Retinal pigment epithelial cell (primary cell): Measurements from ENCODE around the gene C1orf105.

Experiments
- DNase-seq: peaks from one replicate; pipeline ENCODE4 v3.0.0-alpha.2; 2010; ENCODE audit warnings: low read depth
- H3K4me3 ChIP-seq: 2 replicates; pipeline ENCODE4 v1.5.1; 2011; ENCODE audit warnings: mild to moderate bottlenecking, low read length, control low read depth, moderate library complexity
- TF ChIP-seq, protein P1 (sequence below): conservative IDR thresholded peaks from 2 replicates; pipeline ENCODE4 v1.5.1; 2011; ENCODE audit warnings: low read depth, low read length, control low read depth, inconsistent platforms

Gene C1orf105

DNA sequence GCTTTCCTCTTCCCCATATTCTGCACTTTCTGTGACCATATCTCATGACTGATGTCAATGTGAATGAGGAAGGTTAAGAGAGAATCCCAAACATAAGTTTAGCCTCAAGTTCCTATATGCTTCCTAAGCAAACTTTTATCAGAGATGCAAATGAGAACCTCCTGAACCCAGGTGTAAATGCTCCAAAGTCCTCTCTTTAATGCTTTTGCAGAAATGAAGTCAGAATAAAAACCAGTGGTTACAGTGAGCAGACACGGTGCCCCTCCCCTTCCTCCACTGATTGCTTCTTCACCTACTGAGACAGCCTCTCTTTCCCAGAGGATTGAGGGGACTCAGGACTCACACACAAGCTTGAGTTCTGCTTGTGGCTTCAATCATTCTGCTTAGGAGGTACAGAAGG, 35.0 kb downstream of the C1orf105 start:
- no peak overlapping the region for H3K4me3 ChIP-seq
- TF ChIP-seq, protein P1, sequence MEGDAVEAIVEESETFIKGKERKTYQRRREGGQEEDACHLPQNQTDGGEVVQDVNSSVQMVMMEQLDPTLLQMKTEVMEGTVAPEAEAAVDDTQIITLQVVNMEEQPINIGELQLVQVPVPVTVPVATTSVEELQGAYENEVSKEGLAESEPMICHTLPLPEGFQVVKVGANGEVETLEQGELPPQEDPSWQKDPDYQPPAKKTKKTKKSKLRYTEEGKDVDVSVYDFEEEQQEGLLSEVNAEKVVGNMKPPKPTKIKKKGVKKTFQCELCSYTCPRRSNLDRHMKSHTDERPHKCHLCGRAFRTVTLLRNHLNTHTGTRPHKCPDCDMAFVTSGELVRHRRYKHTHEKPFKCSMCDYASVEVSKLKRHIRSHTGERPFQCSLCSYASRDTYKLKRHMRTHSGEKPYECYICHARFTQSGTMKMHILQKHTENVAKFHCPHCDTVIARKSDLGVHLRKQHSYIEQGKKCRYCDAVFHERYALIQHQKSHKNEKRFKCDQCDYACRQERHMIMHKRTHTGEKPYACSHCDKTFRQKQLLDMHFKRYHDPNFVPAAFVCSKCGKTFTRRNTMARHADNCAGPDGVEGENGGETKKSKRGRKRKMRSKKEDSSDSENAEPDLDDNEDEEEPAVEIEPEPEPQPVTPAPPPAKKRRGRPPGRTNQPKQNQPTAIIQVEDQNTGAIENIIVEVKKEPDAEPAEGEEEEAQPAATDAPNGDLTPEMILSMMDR, result no peak
- DNase-seq, result no peak

DNA sequence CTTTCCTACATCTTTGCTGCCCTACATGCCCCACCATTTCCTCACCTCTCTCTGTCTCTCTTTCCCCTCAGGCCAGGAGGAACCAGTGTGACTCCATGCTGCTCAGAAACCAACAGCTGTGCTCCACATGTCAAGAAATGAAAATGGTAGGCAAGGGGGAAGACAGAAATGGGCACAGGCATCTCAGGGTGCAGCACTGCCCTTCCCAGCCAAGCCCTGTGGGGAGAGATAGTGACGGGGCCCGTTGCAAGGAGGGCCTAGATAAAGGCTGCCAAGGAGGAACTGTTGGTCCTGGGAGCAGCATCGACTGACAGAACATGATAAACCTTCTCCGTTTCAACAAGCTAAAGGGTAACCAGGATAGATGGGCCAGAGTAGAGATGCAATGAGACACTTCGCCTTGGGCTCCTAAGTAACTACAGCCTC, 35.9 kb downstream of the C1orf105 start:
- TF ChIP-seq, protein P1, result no peak
- DNase-seq, result no peak
- no peak overlapping the region for H3K4me3 ChIP-seq

DNA sequence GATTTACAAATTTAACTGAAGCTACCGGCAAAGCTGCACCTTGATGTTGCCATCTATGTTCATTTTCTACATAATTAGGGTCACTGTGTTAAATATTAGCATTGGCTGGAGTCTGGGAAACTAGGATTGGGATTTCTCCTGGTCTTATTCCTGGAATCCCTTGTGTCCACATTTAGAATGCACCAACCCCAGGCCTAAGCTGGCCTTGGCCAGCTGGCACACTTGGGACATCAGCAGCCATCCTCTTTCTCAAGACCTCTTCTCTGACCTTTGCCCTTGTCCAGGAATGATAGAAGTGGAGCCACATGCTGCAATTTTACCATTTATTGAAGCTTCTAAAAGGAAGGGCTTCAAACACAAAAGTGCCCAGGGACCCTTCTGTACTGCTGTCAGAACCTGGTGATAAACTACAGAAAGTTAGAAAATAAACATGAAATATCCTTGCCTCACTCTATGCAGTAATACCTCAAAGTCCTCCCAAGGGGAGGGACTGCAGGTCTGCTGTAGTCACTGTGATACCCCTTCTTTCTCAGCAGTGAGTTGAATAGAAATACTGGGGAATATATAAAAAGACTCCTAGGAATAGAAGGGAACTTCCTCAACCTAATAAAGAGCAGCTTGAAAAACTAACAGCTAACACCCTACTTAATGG, 37.1 kb downstream of the C1orf105 start:
- TF ChIP-seq, protein P1, result no peak
- no peak for DNase-seq
- no peak overlapping the region for H3K4me3 ChIP-seq

DNA sequence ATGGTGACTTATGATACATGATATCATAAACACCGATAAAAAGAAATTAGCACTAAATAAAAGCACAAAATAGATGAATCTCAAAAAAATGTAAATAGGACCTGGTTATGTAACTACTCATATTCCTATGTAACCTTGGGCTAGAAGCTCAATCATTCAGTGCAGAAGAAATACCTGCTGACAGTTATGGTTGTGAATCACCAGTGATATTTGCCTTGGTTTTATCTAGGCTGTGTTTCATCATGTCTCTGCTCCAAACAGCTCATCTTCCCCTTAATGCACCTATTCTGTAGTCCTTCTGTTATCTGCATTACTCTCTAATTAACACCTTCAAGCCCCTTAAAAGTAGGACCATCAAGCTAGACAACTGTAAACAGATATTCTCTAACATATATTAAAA, 39.7 kb downstream of the C1orf105 start:
- TF ChIP-seq, protein P1, result no peak
- no peak for DNase-seq
- no peak overlapping the region for H3K4me3 ChIP-seq

DNA sequence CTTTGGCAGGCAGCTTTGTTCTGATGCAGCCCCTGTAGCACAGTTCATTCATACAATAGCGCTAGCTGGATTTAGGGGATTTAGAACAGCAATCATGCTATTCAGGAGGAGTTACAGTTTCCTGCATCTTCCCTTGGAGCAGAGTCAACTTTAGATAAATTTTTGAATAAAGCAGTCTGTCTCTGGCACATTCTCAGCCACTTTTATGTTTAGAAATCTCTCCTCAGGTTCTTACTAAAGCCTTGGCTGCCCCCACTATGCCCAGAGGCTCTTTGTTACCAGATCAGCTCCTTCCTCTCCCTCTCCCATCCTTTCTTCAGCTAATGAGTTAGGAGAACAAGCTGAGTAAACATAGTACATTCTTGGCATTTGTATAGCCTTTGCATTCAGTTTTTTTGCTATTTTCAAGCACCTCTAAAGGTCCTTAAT, 40.4 kb downstream of the C1orf105 start:
- no peak overlapping the region for H3K4me3 ChIP-seq
- DNase-seq, result no peak
- TF ChIP-seq, protein P1, result no peak

DNA sequence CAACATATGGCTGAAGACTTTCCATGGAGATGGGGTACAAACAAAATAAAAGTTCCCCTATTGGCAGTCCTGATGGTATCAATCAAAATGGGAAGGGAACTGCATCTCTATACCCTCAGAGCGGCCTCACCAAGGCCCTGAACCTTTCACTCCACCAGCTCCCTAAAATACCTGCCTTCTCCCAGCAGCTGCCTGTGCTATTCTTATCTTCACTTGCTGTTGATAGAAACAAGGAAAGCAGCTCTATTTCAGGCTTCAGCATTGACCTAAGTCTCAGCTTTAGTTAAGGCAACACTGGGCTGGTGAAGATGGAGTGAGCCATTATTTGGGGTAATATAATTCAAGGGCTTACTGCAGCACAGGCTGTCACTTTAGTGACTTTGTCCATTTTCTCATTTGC, 45.1 kb downstream of the C1orf105 start:
- TF ChIP-seq, protein P1, result no peak
- no peak for DNase-seq
- H3K4me3 ChIP-seq, result no peak overlapping the region

DNA sequence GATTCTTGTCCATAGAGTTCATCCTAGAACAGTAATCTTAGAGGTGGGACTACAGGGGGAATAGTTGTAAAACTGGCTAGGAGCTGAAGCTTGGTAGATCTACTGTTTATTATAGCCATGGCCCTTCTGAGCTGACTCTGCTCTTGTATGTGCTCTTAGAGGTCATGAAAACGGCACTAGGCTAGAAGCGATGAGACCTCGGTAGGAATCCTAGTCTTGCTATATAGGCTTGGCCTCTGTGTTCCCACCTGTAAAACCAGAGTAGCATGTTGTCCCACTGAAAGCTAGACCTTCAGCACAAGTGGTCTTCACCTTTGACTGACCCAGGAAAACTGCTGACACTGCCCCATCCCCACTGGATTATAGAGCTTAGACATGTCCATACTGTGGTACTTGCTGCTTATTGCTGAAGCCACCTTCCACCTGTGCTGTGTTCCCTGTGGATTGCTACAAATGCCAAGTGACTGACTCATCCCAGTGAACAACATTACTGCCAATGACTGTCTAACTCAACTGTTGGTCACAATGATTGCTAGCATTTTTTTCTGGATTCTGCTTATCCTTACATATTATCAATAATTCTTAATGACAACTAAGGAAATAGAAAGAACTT, 46.4 kb downstream of the C1orf105 start:
- DNase-seq, result no peak
- TF ChIP-seq, protein P1, result no peak
- no peak overlapping the region for H3K4me3 ChIP-seq
